Ovary (tissue), 3 donors: ENCODE results near the gene IGFBPL1.

ENCODE experiments used
- EP300 ChIP-seq: sonication (generic); formaldehyde crosslinking; IDR thresholded peaks from one replicate; pipeline ENCODE4 v1.6.1; 2017; ENCODE audit warnings: antibody characterized with exemption
- TF ChIP-seq, protein P1 (sequence below), 3 donors: fragments of 450-650 bp in 2 of 3; fragments of 200-600 bp in 1 of 3; IDR thresholded peaks; one replicate each; pipeline versions ENCODE4 v1.5.1 to v1.8.0; 2016 to 2022; ENCODE audit warnings: antibody characterized with exemption in 3 of 3, mild to moderate bottlenecking in 1 of 3
- donor health status: DM: no; HTN: no; CAD: no.

DNA sequence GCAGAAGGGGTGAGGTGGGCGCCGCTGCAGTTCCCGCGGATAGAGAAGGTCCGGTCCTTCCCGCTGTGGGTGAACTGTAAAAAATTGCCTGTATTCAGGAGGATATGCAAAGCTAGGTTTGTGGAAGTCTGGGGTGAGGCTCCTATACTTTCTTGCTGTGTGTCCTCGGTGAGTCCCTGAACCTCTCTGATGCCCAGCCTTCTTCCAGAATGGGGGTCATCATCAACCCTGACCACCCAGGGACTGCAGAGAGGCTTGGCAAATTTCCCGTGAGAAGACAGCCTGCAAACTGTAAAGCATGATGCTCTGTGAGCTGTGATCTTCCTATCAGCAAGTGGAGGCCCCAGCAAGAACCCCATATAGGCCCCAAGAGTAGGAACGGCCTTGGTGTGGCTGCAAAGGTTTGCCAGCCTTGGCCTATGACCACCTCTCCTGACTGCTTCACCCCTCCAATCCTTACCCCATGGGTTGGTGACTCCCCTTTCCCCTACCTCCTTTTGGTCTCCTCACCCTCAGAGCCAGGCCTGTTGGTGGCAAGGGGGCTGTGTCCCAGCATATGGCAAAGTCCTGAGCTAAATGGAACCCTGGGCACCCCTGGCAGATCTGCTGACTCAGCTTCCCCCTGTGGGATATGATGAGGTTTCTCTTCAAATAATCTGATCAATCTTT, 31.0 kb downstream of the IGFBPL1 start:
- TF ChIP-seq, protein P1, sequence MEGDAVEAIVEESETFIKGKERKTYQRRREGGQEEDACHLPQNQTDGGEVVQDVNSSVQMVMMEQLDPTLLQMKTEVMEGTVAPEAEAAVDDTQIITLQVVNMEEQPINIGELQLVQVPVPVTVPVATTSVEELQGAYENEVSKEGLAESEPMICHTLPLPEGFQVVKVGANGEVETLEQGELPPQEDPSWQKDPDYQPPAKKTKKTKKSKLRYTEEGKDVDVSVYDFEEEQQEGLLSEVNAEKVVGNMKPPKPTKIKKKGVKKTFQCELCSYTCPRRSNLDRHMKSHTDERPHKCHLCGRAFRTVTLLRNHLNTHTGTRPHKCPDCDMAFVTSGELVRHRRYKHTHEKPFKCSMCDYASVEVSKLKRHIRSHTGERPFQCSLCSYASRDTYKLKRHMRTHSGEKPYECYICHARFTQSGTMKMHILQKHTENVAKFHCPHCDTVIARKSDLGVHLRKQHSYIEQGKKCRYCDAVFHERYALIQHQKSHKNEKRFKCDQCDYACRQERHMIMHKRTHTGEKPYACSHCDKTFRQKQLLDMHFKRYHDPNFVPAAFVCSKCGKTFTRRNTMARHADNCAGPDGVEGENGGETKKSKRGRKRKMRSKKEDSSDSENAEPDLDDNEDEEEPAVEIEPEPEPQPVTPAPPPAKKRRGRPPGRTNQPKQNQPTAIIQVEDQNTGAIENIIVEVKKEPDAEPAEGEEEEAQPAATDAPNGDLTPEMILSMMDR (IDR thresholded peaks at IDR 0.05): no peak
- TF ChIP-seq EP300: no peak
